Activated CD4-positive, alpha-beta memory T cell treated with anti-CD3 and anti-CD28 coated beads for 36 hours (primary cell): ENCODE results near the gene C4orf50. TPM values are rescaled to one million over a fixed set of nuclear protein-coding genes. Genes with fewer than 3 reads are reported as not detected.
A peak's percentile ranks its signal among the peaks of the same experiment; 100 is the strongest.

ENCODE experiments used
- CTCF ChIA-PET: fragments of 350-600 bp; sonication (Branson Sonifier 250); formaldehyde crosslinking; loops from one replicate; lab custom pipeline; 2021; ENCODE audit warnings: antibody characterized with exemption, inconsistent platforms; lab: Charles Lee
- POLR2A ChIA-PET: fragments of 350-600 bp; sonication (Branson Sonifier 250); formaldehyde crosslinking; loops from one replicate; lab custom pipeline; 2021; ENCODE audit warnings: antibody characterized with exemption; lab: Charles Lee
- DNase-seq: peaks from one replicate; pipeline ENCODE4 v3.0.0-alpha.2; 2020
- H3K27ac Mint-ChIP-seq: one replicate; pipeline ENCODE4 v1.8.0; 2021; ENCODE audit warnings: mixed read lengths
- H3K27me3 Mint-ChIP-seq: one replicate; pipeline ENCODE4 v1.8.0; 2021; ENCODE audit warnings: mixed read lengths
- H3K36me3 Mint-ChIP-seq: one replicate; pipeline ENCODE4 v1.8.0; 2021; ENCODE audit warnings: mixed read lengths
- H3K4me1 Mint-ChIP-seq: one replicate; pipeline ENCODE4 v1.8.0; 2021; ENCODE audit warnings: low read depth, mixed read lengths
- H3K4me3 Mint-ChIP-seq: one replicate; pipeline ENCODE4 v1.8.0; 2021; ENCODE audit warnings: mild to moderate bottlenecking, mixed read lengths
- H3K9me3 Mint-ChIP-seq: one replicate; pipeline ENCODE4 v1.8.0; 2021; ENCODE audit warnings: mixed read lengths
- intact Hi-C: fragments of 100-400 bp; cut with micrococcal nuclease; formaldehyde crosslinking; loops from one replicate; pipeline ENCODE4 v1.15.1; 2023
- total RNA-seq, 2 experiments: library from RNA; stranded (reverse); gene quantifications; one replicate each; pipeline ENCODE4 v1.2.3, GENCODE V29; 2021

Gene C4orf50
- total RNA-seq, 2 experiments from 2014 or later: 0.07 to 0.10 TPM

DNA sequence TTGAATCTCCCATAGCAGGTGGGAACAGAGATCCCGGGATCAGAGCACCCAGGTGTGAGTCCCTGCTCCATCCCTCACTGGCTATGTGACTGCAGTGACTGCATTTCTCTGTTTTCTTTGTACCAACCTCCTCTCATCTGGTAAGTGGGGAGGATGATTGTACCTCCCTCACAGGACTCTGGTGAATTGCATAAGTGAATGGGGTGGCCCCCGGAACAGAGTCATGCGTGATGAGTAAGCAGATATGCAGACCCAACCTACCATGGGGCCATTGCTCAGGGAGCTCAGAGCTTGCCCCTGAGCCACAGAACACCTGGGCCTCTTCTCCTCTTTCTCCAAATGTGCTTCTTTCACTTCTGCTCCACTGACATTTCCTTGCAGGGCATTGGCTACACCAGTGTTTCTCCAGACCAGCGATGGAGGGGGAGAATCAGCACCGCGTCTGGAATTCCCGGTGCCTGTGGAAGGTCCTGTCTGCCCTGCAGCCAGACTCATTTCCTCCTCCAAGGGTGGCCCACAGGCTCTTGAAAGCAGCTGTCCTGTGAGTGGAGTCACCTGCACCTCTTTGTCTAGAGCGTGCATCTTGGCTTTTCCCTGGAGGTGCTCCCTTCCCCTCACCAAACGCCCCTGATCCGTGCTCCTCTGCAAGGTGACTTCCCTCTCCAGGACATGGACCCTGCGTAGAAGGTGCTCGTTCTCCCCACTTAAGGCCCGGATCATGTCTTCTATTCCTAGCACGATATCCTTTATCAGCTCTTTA lies 30.0 kb downstream of the C4orf50 start:
- H3K9me3 Mint-ChIP-seq: peaks cover 17% of the 10 kb centered on the region
- no peak for DNase-seq
- H3K27ac Mint-ChIP-seq: no peak overlapping the region
- H3K4me1 Mint-ChIP-seq: no peaks in the 10 kb centered on the region
- no peak overlapping the region for H3K4me3 Mint-ChIP-seq
- no peaks in the 10 kb centered on the region for H3K36me3 Mint-ChIP-seq
- ChIA-PET POLR2A (no interaction called here), CTCF (interaction anchor here (1.0 to 2.6 kb wide), 3 partner anchors 11 to 263 kb away, joined by 3 to 23 read pairs (median 4); no protein-coding TSS in a partner anchor)
- H3K27me3 Mint-ChIP-seq: peaks cover 2% of the 10 kb centered on the region
- intact Hi-C loops: no loop called here

DNA sequence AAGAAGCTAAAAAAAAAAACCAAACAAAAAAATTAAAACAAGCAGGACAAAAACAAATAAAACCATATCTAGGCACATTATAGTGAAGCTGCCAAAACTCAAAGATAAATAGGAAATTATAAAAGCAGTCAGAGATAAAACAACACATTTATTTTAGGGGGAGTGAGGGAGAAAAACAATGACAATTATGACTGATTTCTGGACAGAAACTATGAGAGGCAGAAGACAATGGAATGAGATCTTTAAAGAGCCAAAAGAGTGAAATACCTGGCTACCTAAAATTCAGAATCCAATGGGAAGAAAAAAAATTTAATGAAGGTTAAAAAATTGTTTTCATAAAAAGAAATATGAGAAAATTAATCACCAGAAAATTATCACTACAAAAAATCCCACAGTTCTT lies 33.4 kb downstream of the C4orf50 start:
- peaks cover 9% of the 10 kb centered on the region for H3K27me3 Mint-ChIP-seq
- no peak overlapping the region for H3K27ac Mint-ChIP-seq
- ChIA-PET CTCF (no interaction called here), POLR2A (no interaction called here)
- intact Hi-C loops: no loop called here
- H3K4me3 Mint-ChIP-seq: no peak overlapping the region
- H3K9me3 Mint-ChIP-seq: peaks cover 17% of the 10 kb centered on the region
- DNase-seq: no peak
- no peaks in the 10 kb centered on the region for H3K4me1 Mint-ChIP-seq
- H3K36me3 Mint-ChIP-seq: no peaks in the 10 kb centered on the region

GRCh38 chr4:5982156-5982973 lies 35.9 kb downstream of the C4orf50 start:
- peaks cover 17% of the 10 kb centered on the region for H3K9me3 Mint-ChIP-seq
- CTCF ChIA-PET: interaction anchor here (1.1 to 2.3 kb wide), 2 partner anchors 16 to 36 kb away, joined by 4 to 13 read pairs; partner anchors contain the start of gene C4orf50

DNA sequence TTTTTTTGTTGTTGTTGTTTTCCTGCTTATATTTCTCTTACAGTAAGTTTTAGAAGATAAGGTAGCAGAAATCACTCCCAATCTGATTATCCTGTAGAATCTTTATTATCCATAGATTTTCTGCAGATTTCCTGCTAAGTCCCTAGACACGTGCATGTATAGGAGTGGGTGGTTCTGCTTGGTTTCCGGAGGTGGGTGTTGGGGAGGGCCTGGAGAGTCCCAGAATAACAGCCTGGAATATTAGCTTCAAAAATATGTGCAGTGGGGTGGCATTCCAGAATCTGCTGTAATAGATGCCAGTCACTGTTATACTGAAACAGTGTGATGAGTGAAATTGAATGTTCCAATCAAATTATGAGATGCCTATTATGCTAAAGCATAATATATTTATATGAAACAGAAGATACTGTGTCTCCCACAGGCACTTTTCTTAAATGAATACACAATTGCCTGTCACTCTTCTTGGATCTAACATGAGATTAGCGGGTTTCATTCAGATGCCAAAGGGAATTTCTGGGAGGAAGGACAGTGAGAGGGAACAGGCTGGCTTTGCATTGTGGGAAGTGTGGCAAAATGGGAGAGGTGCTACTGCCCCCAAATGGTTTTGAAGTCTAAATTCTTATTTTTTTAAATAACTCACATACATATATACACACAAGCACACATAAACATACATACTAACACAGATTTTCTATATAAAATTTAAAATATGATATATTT lies 37.6 kb downstream of the C4orf50 start:
- H3K27me3 Mint-ChIP-seq: peaks cover 13% of the 10 kb centered on the region
- H3K9me3 Mint-ChIP-seq: peaks cover 17% of the 10 kb centered on the region
- ChIA-PET CTCF (no interaction called here), POLR2A (no interaction called here)
- no peaks in the 10 kb centered on the region for H3K4me1 Mint-ChIP-seq
- DNase-seq: no peak
- intact Hi-C loops: no loop called here
- H3K4me3 Mint-ChIP-seq: no peak overlapping the region
- no peak overlapping the region for H3K27ac Mint-ChIP-seq
- H3K36me3 Mint-ChIP-seq: no peaks in the 10 kb centered on the region

More at GRCh38 chr4:5982156-5982973, 35.9 kb downstream of the C4orf50 start:
- no peak for DNase-seq
- Mint-ChIP-seq H3K4me1 (no peaks in the 10 kb centered on the region), H3K27me3 (peaks cover 11% of the 10 kb centered on the region), H3K4me3 (no peak overlapping the region), H3K36me3 (no peaks in the 10 kb centered on the region), H3K27ac (no peak overlapping the region)
- POLR2A ChIA-PET: no interaction called here
- intact Hi-C loops: no loop called here

GRCh38 chr4:5979981-5980380 lies 38.2 kb downstream of the C4orf50 start:
- Mint-ChIP-seq H3K36me3 (no peaks in the 10 kb centered on the region), H3K9me3 (peaks cover 16% of the 10 kb centered on the region), H3K27ac (no peak overlapping the region), H3K27me3 (peaks cover 13% of the 10 kb centered on the region), H3K4me3 (no peak overlapping the region), H3K4me1 (no peaks in the 10 kb centered on the region)
- POLR2A ChIA-PET: no interaction called here
- intact Hi-C loops: no loop called here
- CTCF ChIA-PET: no interaction called here
- peak; percentile 24 for DNase-seq

- H3K9me3 Mint-ChIP-seq: no peaks in the 10 kb centered on the region
- H3K27ac Mint-ChIP-seq: no peak overlapping the region
- CTCF ChIA-PET: no interaction called here
- POLR2A ChIA-PET: no interaction called here
- intact Hi-C loops: no loop called here
- H3K36me3 Mint-ChIP-seq: no peaks in the 10 kb centered on the region
- no peak overlapping the region for H3K4me3 Mint-ChIP-seq
- DNase-seq: no peak
- no peaks in the 10 kb centered on the region for H3K4me1 Mint-ChIP-seq
- H3K27me3 Mint-ChIP-seq: peaks cover 9% of the 10 kb centered on the region
Observed at GRCh38 chr4:5976921-5977320, 41.3 kb downstream of the C4orf50 start.

GRCh38 chr4:5976431-5976830 lies 41.8 kb downstream of the C4orf50 start:
- peaks cover 9% of the 10 kb centered on the region for H3K27me3 Mint-ChIP-seq
- no peak for DNase-seq
- H3K4me1 Mint-ChIP-seq: no peaks in the 10 kb centered on the region
- CTCF ChIA-PET: interaction anchor here (0.8 kb wide), 1 partner anchor 22 kb away, joined by 3 read pairs; no protein-coding TSS in a partner anchor
- intact Hi-C loops: no loop called here
- H3K4me3 Mint-ChIP-seq: no peak overlapping the region
- H3K36me3 Mint-ChIP-seq: no peaks in the 10 kb centered on the region
- H3K9me3 Mint-ChIP-seq: no peaks in the 10 kb centered on the region
- H3K27ac Mint-ChIP-seq: no peak overlapping the region
- POLR2A ChIA-PET: no interaction called here

DNA sequence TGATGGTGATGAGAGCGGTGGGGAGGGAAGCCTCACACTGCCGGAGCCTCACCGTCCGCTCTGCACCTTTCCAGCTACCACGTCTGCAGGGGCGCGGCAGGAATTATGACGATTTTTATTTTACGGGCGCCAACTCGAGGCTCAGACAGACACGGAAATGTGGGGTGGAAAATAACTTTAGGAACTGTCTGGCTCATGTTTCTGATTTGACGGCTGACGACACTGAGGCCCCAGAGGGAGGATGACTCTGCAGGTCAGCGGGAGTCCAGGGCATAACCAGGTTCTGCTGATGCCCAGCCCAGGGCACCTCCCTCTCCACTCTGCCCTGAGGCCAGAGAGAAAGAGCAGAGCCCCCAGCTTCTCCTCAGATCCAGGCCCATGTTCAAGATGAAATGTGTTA lies 43.9 kb downstream of the C4orf50 start:
- Mint-ChIP-seq H3K36me3 (no peaks in the 10 kb centered on the region), H3K27me3 (peaks cover 15% of the 10 kb centered on the region), H3K4me1 (no peaks in the 10 kb centered on the region), H3K27ac (no peak overlapping the region), H3K4me3 (no peak overlapping the region), H3K9me3 (no peaks in the 10 kb centered on the region)
- CTCF ChIA-PET: interaction anchor here (1.3 kb wide), 1 partner anchor 24 kb away, joined by 4 read pairs; no protein-coding TSS in a partner anchor
- DNase-seq: no peak
- intact Hi-C loops: no loop called here
- POLR2A ChIA-PET: no interaction called here

DNA sequence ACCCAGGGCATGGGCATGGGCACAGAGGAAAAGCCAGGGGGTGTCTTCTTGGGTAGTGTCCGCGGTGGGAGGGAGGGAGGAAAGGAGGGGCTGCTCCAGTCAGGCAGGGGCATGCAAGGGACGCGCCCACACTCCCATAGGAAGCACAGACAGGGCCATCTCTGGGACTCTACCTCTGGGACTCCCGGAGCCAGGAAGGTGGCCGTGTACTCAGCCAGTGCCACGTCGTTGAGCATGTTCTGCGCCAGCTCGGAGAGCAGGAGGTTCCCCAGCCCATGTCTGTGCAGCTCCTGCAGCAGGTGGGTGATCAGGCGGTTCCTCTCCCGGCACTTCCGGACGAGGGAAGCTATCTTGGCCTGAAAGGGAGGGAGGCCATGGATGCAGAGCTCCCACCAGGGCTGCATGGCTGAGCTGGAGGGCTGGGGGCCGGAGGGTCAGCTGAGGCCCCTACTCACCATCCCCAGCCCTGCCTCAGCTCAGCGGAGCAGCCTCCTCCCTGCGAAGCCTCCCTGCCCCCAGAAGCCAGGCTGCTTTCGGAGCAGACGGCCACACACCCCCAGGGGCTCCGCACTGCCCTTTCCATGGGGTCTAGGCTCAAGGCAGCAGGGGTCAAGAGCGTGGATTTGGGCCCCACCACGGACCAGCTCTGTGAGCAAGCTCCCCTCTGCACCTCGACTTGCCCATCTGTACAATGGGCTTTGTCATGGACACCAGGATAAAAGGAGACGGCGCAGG lies 44.6 kb downstream of the C4orf50 start:
- intact Hi-C loops: no loop called here
- POLR2A ChIA-PET: no interaction called here

GRCh38 chr4:5973033-5973432 lies 45.2 kb downstream of the C4orf50 start:
- Mint-ChIP-seq H3K4me3 (no peak overlapping the region), H3K9me3 (no peaks in the 10 kb centered on the region), H3K36me3 (no peaks in the 10 kb centered on the region), H3K4me1 (no peaks in the 10 kb centered on the region), H3K27ac (no peak overlapping the region), H3K27me3 (peaks cover 13% of the 10 kb centered on the region)
- intact Hi-C loops: no loop called here
- POLR2A ChIA-PET: no interaction called here
- no peak for DNase-seq
- CTCF ChIA-PET: interaction anchor here (0.8 kb wide), 1 partner anchor 24 kb away, joined by 3 read pairs; no protein-coding TSS in a partner anchor

More for the DNA sequence above, 44.6 kb downstream of the C4orf50 start:
- CTCF ChIA-PET: interaction anchor here (1.3 kb wide), 1 partner anchor 25 kb away, joined by 4 read pairs; no protein-coding TSS in a partner anchor
- H3K9me3 Mint-ChIP-seq: no peaks in the 10 kb centered on the region
- no peak for DNase-seq
- no peak overlapping the region for H3K27ac Mint-ChIP-seq
- H3K36me3 Mint-ChIP-seq: no peaks in the 10 kb centered on the region
- H3K4me1 Mint-ChIP-seq: no peaks in the 10 kb centered on the region
- peaks cover 13% of the 10 kb centered on the region for H3K27me3 Mint-ChIP-seq
- no peak overlapping the region for H3K4me3 Mint-ChIP-seq

- H3K36me3 Mint-ChIP-seq: no peaks in the 10 kb centered on the region
- ChIA-PET CTCF (interaction anchor here (0.8 kb wide), 1 partner anchor 25 kb away, joined by 3 read pairs; no protein-coding TSS in a partner anchor), POLR2A (no interaction called here)
- no peaks in the 10 kb centered on the region for H3K9me3 Mint-ChIP-seq
- peaks cover 13% of the 10 kb centered on the region for H3K27me3 Mint-ChIP-seq
- intact Hi-C loops: no loop called here
- H3K4me3 Mint-ChIP-seq: no peak overlapping the region
- DNase-seq: no peak
- H3K27ac Mint-ChIP-seq: no peak overlapping the region
- H3K4me1 Mint-ChIP-seq: no peaks in the 10 kb centered on the region
Observed at GRCh38 chr4:5972571-5972970, 45.7 kb downstream of the C4orf50 start.
